ENCODE measurements around the gene PTCHD4.

DNA sequence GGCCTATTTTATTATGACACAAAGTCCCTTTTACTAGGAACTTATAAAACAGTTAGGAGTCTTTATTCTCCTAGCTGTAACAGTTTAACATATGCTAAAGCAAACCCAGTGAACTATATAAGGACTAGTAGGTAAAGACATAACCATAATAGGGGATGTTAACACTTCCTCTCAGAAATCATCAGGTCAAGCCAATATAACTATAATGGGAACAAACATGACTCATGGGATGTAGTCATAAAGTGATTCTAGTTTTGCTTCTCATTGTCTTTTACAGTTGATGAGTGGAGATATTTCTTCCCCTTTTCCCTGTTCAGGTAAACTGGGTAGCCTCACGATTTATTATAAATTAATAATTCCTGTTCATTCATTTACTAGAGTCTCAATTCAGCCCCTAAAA is 9.7 kb downstream of the PTCHD4 start:
- no peak for TF ChIP-seq CTCF (IDR thresholded peaks at IDR 0.05)
- TF ChIP-seq CHD2 (IDR thresholded peaks at IDR 0.05; ENCODE audit: low read length, partially characterized antibody), result no peak
- TF ChIP-seq RAD21 (conservative IDR thresholded peaks at IDR 0.05 in 1 of 2, IDR thresholded peaks at IDR 0.05 in 1 of 2), result no peak
- no peak for TF ChIP-seq SREBF2 (IDR thresholded peaks at IDR 0.05)
- TF ChIP-seq POLR2A (IDR thresholded peaks at IDR 0.05; ENCODE audit: low read length), result no peak
- TF ChIP-seq RCOR1 (IDR thresholded peaks at IDR 0.05; ENCODE audit: low read depth, low read length), result no peak
- TF ChIP-seq EP300 (IDR thresholded peaks at IDR 0.05), result no peak
- TF ChIP-seq POLR2AphosphoS2 (conservative IDR thresholded peaks at IDR 0.05; ENCODE audit: low read length), result no peak
- TF ChIP-seq MAX (IDR thresholded peaks at IDR 0.05), result no peak
- TF ChIP-seq BCL3 (IDR thresholded peaks at IDR 0.05), result no peak
